Pericardium fibroblast (primary cell): ENCODE measurements around the gene COL18A1. TPM values are rescaled to one million over a fixed set of nuclear protein-coding genes. Genes with fewer than 3 reads are reported as not detected.

Source experiments
- total RNA-seq: library from RNA; depleted of rRNA; stranded (reverse); fragments of >200 nt; gene quantifications from 2 replicates; pipeline ENCODE4 v1.2.3, GENCODE V29; 2015

COL18A1 gene
- 192 and 240 TPM in 2 replicates for total RNA-seq

DNA sequence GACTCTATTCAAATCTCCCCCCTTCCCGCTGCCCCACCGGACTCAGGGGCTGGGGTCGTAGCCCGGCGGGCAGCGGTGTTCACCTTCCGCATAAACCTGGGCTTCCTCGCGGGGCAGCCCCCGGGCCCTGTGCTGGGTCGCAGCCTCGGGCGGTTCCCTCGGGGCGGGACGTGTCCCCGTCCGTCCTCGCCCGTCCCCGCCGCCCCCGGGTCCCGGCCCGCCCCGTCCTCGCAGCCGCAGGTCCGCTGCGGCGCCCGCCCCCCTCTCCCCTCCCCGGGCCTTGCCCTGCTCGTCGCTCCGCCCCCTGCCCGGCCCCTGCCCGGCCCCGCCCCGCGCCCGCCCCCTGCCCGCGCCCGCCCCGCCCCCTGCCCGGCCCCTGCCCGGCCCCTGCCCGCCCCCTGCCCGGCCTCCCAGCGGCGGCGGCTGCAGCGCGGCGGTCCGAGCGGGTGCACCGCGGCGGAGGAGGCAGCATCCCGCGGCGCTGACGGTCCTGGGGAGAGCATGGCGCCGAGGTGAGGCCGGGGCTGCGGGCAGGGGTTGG, at the start of gene COL18A1:
Gene COL18A1 (plus strand): TSS at position 436 of the 541 bp plus-strand sequence. CDS start 66 bp downstream, at position 502.

DNA sequence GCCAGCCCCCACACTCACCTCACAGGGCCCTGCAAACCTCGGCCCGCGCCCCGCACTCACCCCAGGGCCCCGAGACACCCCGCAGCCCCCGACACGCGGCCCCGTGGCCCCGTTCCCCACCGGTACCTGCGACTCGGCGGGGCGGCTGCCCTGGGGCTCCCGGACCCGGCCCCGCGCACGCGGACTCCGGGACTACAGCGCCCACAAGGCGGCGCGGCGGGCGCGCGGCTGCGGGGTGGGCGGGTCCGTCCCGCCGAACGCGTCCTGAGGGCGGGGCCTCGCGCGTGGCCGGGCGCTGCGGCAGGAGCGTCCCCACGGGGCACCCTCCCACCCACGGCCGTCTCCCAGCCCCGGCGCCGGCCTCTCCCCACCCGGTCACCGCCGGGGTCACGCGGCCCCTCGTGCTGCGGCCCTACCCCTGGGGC, 137.3 kb downstream of the COL18A1 start, which contains the start of gene SLC19A1:
Gene SLC19A1 (minus strand): TSS at position 199 of the 425 bp plus-strand sequence. CDS start 4,481 bp downstream, outside the sequence.

Other genes with a start within 250 kb of the COL18A1 start
- gene POFUT2, start 117.3 kb upstream of the COL18A1 start, total RNA-seq: 30.8 and 38.2 TPM in 2 replicates
- 6.1 and 7.6 TPM in 2 replicates for gene SLC19A1, start 137.3 kb downstream of the COL18A1 start, total RNA-seq
- gene PCBP3, start 238.6 kb downstream of the COL18A1 start, total RNA-seq: 6.0 and 16.7 TPM in 2 replicates